ENCODE measurements around the gene SAG. TPM values are rescaled to one million over a fixed set of nuclear protein-coding genes. Genes with fewer than 3 reads are reported as not detected.
"Not testable (repeated sequence)": the region's sequence is repeated elsewhere in the genome, so short reads cannot be mapped to it uniquely, and the experiment has no call there.

Gene SAG
- total RNA-seq, 1 donor from 2014 or later, result not detected

DNA sequence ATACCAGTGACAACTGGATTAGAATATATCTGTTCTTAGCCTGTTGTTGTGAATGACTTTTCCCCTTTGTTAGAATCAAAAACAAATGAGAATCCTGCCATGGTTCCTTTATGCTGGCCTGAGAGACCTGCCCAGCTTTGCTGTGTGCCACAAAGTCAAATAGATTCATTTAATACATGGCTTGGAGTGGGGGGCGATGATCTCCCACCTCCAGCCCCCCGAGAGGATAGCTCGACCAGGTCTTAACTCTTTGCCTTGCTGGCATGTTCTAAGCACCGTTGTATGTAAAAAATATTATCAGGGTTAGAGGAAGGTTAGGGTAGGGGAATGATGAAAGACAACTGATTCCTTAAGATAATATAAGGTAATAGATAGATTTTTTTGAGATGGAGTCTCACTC is 24.5 kb downstream of the SAG start:
- ATAC-seq, result no peak

DNA sequence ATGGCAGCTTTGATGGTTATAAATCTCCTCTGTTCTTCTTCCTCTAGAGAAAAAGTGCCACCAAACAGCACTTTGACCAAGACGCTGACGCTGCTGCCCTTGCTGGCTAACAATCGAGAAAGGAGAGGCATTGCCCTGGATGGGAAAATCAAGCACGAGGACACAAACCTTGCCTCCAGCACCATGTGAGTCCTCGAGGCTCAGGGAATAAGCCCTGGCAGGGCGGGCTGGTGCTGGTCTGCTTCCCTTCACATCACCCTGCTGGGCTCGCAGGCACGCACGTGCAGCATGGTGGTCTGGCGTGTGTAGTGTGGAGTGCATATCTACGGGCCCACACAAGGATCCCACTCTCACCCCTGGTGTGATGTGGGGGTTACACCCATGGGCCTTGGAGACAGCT is 27.3 kb downstream of the SAG start:
- ATAC-seq, result no peak

DNA sequence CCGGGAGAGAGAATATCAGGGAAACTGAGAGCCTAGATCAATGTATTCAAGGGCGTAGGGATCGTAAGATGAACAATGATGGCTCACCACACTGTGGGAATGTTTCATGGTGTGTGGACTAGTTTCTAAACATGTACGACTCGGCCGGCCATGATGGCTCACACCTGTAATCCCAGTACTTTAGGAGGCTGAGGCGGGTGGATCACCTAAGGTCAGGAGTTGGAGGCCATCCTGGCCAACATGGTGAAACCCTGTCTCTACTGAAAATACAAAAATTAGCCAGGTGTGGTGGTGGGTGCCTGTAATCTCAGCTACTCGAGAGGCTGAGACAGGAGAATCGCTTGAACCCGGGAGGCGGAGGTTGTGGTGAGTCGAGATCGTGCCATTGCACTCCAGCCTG is 28.5 kb downstream of the SAG start:
- ATAC-seq, result not testable (repeated sequence)

DNA sequence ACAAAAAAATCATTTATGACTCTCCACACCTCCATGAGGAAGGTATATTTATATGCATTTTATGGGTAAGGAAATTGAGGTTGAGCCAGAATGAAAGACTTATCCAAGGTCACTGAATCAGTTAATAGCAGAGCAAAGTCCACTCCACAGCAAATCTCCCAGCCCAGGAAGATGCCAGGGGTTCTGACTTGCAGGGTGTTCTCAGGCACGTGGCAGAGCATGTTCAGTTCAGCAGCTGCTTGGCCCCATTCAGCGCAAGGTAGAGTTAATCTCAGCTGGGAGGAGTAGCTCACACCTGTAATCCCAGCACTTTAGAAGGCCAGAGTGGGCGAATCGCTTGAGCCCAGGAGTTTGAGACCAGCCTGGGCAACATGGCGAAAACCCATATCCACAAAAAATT is 28.9 kb downstream of the SAG start:
- ATAC-seq, result no peak

DNA sequence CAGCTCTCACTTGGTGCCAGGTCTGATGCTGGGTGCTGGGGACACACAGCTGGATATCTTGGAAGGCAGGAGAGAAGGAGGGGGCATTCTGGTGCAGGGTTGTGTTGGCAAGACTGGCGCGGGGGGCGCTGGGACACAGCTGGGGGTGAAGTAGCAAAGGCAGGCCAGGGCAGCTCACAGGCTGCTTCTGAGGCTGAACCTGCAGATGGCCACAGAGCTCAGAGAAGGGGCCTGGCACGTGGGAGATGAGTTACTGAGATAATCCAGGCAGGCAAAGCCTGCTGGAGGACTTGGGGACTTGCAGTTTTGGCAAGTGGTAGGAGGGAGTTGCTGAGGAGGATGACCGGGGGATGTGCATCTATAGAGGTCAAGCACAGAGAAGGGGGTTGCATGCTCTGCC is 30.4 kb downstream of the SAG start:
- no peak for ATAC-seq

DNA sequence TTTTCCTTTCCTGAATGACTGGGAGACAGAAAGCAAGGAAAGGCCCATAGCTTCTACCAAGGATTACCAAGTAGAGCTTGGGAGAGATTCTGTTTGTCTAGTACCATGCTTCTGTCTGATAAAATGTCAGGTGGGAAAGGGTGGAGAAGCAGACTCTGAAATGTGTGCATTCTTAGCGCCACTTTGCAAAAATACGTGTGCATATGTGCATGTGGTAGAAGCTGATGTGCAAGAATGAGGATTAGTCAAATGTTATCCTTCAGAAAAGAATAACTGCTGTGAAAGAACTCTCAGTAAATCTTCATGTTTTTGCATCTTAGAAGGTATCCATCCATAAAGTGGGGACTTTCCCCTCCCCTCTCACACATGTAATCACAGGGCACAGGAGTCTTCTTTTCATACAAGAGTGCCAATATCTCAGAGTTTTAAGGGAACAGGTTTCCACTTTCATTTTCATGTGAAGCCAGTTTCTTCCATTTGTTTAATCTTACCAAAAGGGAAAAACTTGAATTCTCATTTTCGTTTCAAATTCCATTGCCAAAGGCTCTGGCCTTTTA is 31.3 kb downstream of the SAG start:
- no peak for ATAC-seq

DNA sequence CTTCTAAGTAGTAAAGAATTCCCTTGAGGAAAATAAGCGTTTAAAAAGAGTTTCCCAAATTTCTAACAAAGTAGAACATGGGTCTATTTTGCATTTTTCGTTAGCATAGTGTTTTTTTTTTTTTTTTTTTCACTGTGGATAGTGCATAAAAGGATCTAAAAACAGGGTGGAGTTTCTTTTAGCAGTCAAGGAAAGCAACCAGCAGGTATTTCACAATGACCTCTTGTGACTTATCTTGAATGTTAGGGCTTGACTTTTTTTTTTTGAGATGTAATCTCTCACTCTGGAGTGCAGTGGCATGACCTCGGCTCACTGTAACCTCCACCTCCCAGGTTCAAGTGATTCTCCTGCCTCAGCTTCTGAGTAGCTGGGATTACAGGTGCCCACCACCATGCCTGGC is 31.8 kb downstream of the SAG start:
- ATAC-seq, result no peak

DNA sequence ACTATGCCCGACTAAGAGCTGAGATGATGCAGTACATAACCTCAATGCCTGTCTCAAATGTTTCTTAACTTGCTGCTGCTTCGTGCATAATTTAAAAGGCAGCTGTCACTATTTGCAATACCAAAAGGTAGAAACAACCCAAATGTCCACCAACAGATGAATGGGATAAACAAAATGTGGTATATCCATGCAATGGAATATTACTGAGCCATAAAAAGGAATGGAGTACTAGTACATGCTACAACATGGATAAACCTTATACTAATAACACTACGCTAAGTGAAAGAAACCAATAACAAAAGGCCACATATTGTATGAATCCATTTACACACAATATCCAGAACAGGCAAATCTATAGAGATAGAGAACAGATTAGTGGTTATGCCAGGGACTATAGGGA is 33.7 kb downstream of the SAG start:
- no peak for ATAC-seq

DNA sequence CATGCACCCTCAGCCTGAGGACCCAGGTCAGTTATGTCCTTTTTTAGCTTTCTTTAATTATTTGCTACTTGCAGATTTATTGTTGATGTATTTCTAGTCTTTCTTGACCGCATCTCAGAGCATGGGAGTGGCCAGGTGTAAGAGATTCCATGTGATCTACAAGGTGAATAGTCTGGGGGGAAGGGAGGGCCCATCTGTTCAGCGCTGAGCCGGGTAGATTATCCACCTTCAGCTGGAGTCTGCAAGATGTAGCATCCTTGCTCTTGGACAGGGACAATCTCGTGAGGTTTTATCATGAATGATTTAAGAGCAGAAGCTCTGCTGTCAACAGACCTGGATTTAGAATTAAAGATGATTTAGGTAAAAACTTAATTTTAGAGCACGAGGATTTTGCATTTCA is 34.7 kb downstream of the SAG start:
- ATAC-seq, result no peak

DNA sequence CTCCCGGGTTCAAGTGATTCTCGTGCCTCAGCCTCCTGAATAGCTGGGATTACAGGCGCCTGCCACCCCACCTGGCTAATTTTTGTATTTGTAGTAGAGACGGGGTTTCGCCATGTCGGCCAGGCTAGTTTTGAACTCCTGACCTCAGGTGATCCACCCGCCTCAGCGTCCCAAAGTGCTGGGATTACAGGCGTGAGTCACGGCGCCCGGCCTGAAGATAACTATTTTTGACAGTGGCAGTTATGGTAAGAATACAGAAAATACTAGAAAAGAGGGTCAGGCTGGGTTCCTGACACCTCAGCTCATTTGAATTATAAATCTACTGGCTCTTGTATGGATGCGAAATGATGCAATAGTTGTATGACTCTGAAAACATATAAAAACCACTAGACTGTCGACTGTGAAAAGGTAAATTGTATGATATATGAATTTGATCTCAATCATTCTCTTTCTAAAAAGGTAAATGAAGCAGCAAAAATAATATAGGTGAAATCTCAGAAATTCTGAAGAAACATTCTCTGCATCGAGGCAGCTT is 35.6 kb downstream of the SAG start:
- ATAC-seq, result no peak

DNA sequence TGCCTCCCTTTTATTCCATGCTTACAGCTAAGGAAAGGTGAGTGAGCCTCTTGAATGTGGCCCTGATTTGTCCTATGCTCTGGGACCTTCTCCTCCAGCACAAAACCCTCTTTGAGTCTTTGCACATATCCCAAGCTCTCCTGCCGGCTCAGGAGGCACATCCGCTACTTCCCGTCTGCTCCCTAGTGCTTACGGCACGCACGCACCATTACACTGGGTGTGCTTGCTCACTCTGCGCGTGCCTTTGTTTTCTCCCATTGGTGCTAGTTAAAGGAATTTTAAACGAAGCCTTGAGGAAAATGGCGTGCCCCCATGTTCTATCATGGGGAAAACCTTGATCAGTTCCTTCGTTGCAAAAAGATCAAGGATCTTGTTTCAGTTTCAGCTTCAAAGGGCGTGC is 38.8 kb downstream of the SAG start:
- ATAC-seq, result no peak

DNA sequence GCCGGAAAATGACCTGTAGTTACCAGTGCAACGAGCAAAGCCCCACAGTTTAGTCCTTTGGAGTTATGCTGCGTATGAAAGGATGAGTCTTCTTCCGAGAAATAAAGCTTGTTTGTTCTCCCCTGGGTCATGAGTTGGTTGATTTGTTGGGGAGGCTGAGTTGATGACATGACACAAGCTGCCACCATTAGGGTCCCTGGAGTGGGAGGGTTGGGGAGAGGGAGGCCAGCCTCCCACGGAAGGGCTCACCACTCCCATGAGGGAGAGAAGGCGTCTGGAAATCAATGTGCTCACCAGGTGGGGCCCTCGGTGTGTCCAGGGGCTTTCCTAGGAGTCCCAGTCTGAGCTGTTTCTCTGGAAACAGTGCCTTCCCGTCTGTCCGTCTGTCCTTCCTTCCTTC is 39.3 kb downstream of the SAG start:
- no peak for ATAC-seq

DNA sequence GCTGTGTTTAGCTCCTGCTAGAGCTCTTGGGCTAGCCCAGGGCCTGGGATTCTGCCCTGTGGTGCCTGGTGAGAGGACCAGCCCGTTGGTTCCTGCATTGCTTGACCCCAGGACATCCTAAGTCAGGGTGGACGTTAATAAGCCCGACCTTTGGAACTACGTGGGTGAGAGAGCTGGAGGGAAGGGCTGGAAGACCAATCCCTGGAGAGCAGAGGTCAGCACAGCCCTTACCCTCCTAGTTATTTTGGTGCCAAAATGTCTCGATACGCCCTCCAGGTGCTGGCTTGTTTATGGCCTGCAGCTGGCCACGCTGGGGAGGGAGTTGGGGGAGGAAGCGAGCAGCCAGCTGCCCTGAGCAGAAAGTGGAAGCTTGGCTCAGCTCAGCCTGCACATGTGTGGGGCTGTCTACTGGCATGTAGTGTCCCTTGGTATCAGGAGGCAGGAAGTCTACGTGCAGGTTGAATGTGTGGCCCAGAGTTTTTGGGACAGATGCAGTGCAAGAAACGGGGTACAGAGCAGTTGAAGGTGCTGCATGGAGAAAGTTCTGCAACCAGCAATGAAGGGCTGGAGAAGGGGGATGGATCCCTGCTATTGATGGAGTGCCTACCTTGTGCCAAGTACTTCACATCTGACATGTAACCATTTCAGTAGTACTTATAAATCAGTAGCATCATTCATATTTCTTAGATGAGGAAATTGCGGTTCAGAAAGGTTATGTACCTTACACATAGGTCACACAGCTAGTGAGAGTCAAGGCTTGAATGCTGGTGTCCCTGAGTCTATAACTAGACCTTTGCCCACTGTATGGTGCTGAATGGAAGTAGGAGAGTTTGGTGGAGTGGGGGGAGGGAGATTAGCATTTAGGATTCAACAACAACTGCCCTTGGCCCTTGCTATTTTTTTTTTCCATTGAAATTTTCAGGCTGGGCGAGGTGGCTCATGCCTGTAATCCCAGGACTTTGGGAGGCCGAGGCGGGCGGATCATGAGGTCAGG is 41.7 kb downstream of the SAG start:
- ATAC-seq, result peak; percentile 52

DNA sequence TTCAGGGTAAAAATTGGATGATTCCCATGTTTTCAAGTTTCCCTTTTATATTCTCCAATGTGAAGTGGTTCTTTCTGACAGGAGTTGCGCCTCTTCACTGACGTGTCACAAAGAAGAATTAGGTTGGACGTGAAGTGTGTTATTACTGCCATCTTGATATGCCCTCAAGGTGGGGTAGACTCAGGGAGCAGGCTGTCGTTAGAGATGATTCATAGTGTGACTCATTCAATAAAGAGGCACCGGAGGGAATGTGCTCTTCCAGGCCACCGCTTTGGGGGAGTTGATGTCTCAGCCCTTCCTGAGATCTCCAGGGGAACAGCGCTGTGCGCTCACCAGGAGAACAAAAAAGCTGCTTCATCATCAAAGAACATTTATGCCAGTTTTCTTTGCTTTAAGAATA is 43.1 kb downstream of the SAG start:
- ATAC-seq, result peak; percentile 59

DNA sequence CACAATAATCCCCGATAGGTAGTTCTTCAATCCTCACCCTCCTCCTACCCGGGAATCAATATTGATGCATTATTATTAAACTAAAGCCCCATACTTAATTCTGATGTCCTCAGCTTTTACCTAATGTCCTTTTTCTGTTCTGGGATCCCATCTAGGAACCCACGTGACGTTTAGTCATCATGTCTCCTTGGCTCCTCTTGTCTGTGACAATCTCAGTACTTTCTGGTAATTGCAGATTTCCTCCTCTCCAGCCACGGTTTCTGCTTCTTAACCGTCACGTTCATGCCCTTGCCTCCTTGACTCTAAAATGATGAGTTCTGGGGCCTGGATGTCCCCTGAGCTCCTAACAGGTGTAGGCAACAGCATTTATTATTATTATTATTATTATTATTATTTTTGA is 43.8 kb downstream of the SAG start:
- no peak for ATAC-seq

DNA sequence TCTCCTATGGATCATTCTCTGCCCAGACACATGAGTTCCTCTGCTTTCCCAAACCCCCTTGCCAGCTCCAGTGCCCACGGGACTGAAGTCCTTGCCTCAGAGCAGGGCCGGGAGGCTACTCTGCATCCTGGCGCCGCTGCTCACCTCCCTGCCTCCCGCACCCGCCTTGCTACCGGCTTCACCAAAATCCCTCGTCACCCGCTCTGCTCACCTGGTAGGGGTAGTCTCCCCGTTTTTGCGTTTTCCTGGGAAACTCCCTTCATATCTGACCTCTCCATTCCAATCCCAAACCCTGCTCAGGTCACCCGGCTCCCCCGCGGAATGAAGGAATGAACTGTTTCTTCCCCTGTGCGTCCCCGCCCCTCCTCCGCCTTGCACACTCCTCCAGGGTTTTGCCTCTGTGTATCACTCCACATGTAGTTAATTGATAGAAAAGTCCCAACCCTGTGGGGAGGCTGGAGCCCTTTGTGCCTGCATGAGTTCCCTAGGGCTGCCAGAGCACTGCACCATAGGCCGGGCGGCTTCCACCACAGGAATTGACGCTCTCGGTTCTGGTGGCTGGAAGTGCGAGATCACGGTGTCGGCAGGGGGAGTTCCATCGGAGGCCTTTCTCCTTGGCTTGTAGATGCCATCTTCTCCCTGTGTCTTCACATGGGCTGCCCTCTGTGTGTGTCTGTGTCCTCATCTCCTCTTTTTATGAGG is 44.7 kb downstream of the SAG start:
- no peak for ATAC-seq

DNA sequence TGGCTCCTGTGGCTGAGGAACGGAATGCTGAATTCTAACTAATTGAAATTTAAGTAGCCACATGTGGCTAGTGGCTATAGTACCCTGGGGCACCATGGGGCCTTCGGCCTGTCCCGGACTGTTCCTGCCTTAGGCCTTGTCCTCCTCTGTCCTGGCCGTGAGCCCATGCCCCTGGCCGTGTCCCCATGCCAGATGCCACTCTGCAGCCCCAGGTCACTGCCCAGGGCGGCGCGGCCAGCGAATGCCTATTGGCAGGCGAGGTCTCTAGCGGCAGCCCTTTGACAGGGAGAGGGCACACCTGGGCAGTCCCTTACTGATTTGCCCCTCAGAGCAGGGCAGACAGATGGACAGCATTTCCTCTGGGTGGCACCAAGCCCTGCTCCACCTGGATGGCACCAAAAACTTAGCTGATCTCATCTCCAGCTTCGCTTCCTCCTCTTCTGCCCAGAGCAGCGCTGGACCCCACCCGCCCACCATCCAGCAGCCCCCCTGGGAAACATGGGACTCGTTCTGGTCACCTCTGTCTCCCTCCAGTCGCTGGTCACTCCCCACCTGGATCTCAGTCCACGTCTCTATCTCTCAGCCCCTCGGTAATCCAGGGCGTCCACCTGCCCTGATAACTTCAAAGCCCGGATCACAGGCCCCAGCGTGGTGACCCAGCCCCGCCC is 45.6 kb downstream of the SAG start:
- peak; percentile 6 for ATAC-seq

DNA sequence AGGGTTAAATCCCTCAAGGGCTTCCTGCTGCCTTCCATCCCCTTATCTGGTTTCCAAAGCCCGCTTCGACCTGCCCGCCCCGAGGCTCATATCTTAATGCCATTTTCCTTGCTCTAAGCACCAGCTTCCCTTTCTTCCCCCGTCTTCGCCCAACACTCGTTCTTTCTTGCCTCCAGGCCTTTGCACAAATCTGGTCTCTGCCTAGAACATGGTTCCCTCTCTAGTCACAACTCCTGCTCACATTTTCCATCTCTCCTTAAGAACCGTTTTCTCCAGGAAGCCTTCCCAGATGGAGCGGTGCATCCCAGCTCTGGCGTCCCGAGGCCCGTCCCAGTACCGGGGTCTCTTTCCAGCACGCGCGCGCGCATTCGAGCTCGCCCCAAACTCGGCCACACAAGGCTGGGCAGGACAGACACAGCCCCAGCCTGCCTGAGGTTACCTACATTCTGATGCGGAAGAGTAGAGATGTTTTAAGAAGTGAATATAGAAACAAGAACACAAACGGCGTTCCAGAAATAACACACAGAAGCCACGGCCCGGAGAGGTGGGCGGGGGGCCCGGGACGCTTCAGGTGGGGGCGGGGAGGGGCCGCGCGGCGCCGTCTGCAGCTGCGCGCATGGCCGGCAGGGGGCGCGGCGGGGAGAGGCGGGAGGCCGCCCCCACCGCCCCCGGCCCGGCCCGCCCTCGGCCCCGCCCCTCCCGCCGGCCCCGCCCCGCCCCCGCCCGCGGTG is 46.3 kb downstream of the SAG start, which contains the start of gene DGKD:
Gene DGKD, plus strand, starts transcription at position 726 of the 731 bp plus-strand sequence. CDS start 25 bp downstream, outside the sequence.
- ATAC-seq, result peak; percentile 84

DNA sequence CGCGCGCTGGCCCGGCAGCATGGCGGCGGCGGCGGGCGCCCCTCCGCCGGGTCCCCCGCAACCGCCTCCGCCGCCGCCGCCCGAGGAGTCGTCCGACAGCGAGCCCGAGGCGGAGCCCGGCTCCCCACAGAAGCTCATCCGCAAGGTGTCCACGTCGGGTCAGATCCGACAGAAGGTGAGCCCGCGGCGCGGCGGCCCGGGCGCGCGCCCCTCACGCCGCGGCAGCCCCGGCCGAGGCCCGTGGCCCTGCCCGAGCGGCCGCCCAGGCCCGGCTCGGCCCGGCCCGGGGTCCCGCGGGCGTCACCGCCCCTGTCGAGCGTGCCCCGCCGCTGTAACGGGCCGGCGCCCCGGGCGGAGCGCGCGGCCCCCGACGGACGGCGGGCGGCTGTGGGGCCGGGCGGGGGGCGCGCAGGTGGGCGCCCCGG is 46.9 kb downstream of the SAG start:
- no peak for ATAC-seq

DNA sequence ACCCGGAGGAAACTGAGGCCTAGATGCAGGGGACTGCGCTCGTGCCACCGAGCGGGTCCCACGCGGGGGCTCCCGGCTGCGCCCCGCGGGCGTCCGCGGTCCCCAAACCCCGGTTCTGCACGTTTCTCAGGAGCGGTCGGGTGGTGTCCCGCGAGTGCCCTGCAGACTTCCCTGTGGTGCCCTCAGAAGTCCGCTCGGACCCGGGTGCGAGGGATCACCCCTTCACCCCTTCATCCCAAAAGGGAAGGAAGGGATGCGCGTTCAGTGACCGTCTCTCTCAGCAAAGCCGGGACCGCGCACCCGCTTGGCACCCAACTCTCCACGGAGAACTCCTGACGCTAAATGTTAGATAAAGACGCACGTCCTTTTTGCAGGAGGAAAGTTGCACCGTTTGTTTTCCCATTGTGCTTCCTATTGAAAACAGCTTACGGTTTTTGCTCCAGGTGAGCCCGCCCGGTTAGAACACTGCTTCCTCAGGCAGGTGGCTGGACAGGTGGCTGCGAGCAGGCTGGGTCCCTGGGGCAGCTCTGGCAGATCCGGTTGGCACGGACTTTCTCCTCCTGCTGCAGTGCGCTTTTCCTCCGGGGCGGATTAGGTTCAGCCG is 47.5 kb downstream of the SAG start:
- peak; percentile 11 for ATAC-seq

DNA sequence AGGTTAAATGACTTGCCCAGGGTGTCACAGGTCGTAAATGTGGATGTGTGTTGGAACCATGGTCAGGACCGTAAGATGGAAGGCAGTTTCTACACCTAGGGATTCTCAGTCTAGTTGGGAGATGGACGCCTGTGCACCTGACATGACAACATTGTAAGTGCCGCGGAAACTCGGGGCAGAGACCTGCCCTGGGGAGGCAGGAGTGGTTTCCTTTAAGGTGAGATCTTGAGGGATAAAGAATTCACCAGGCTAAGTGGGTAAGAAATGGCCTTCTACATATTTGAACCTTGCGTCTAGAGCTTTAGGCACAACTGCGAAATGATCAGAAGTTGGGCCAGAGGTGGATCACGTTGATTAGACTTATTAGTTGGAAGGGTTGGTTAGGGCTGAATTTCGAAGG is 48.3 kb downstream of the SAG start:
- no peak for ATAC-seq
